Kidney (tissue), 14 donors: Measurements from ENCODE around the gene CCSER1. TPM values are rescaled to one million over a fixed set of nuclear protein-coding genes. Genes with fewer than 3 reads are reported as not detected.

ENCODE experiments used
- DNase-seq, 5 donors: peaks; one replicate each; pipeline ENCODE4 v3.0.0-alpha.2; 2013 to 2020
- FAIRE-seq: peaks from 2 replicates; lab custom pipeline; 2012; peaks lifted over from hg19 to GRCh38; lab: Jason Lieb, UNC
- H3K27ac ChIP-seq, 2 donors: one replicate each; pipeline ENCODE4 v1.7.0; 2013; ENCODE audit warnings: low read depth in 2 of 2, low read length in 2 of 2, inconsistent platforms in 1 of 2
- H3K27me3 ChIP-seq: one replicate; pipeline ENCODE4 v1.7.1; 2013; ENCODE audit warnings: low read length, inconsistent platforms; ENCODE audit not compliant: control insufficient read depth, insufficient read depth
- H3K36me3 ChIP-seq, 3 donors: one replicate each; pipeline versions ENCODE4 v1.7.0 to v1.7.1; 2013; ENCODE audit warnings: low read length in 3 of 3, control low read depth in 1 of 3, inconsistent platforms in 1 of 3; ENCODE audit not compliant: insufficient read depth in 3 of 3, control insufficient read depth in 2 of 3
- H3K4me1 ChIP-seq, 3 donors: one replicate each; pipeline versions ENCODE4 v1.7.0 to v1.7.1; 2013; ENCODE audit warnings: low read length in 3 of 3, inconsistent platforms in 1 of 3, low read depth in 1 of 3; ENCODE audit not compliant: control insufficient read depth in 2 of 3, insufficient read depth in 2 of 3
- H3K4me3 ChIP-seq, 3 donors: one replicate each; pipeline versions ENCODE4 v1.7.0 to v1.8.1; 2013; ENCODE audit warnings: low read length in 3 of 3, control low read depth in 1 of 3, inconsistent platforms in 1 of 3
- H3K9ac ChIP-seq, 3 donors: one replicate each; pipeline versions ENCODE4 v1.7.0 to v1.7.1; 2013; ENCODE audit warnings: low read length in 3 of 3, control low read depth in 1 of 3, inconsistent platforms in 1 of 3
- H3K9me3 ChIP-seq, 3 donors: one replicate each; pipeline versions ENCODE4 v1.7.0 to v1.7.1; 2013; ENCODE audit warnings: low read length in 3 of 3, control low read depth in 1 of 3, inconsistent platforms in 1 of 3; ENCODE audit not compliant: control insufficient read depth in 2 of 3, insufficient read depth in 1 of 3
- intact Hi-C: fragments of 100-400 bp; cut with DNase I; formaldehyde crosslinking; loops from one replicate; pipeline ENCODE4 v1.11.1; 2022
- polyA plus RNA-seq: library from polyadenylated mRNA; stranded (reverse); fragments of 350-450 nt; fragmentation: Illumina TruSeq; extraction: RNeasy Lipid Tissue Mini Kit (QIAGEN cat#74804); gene quantifications from one replicate; pipeline ENCODE4 v1.2.3, GENCODE V29; 2014; ENCODE audit warnings: low read depth, low replicate concordance; ENCODE audit not compliant: insufficient read depth
- total RNA-seq: library from RNA; stranded (reverse); fragmentation: NEBNext Ultra II Directional; extraction: Animal tissue kit (Norgen Biotek cat#: 25700); gene quantifications from one replicate; pipeline ENCODE4 v1.2.1, GENCODE V29; 2021
- TF ChIP-seq, protein P1 (sequence below): IDR thresholded peaks from 3 replicates; pipeline ENCODE4 v1.5.1; 2012; ENCODE audit warnings: mild to moderate bottlenecking, moderate library complexity, borderline replicate concordance; ENCODE audit not compliant: insufficient read depth; ENCODE audit errors: extremely low read depth
- donor health status: control.
- donor health status: control.
- donor health status: control.
- donor health status: control.
- donor health status: control.
- donor health status: DM: yes; HTN: yes; CAD: no.
- donor health status: Normal renal cell carcinoma (clear cell type).

CCSER1 gene
- total and polyA plus RNA-seq, 2 donors from 2014 or later = 4.2 to 26.8 TPM

DNA sequence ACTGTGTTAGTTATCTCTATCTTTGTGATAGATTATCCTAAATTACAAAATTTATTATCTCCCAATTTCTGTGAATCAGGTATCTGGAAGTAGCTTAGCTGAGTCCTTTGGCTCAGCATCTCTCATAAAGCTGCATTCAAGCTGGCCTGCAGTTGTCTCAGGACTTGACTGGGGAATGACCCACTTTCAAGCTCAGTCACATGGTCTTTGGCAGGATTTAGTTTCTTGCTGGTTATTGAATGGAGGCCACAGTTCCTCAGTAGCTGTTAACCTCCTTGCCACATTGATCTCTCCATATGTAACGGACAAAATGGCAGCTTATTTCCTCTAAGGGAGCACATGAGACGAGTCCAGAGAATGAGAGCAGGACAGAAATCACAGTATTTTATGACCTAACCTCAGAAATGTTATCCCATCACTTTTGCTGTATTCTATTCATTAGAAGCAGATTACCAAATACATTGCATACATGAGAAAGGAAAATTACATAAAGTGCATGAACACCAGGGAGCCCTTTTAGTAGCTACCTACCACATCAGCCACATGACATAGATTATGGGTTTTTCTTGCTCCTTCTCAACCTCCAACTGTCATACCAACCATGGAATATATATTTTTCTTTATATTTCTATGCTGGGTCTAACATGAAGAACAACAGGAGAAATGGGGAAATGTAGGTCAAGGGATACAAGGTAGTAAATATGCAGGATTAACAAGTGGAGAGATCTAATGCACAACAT, 730.1 kb downstream of the CCSER1 start:
- H3K4me1 ChIP-seq = no peaks in the 10 kb centered on the region
- TF ChIP-seq, protein P1, sequence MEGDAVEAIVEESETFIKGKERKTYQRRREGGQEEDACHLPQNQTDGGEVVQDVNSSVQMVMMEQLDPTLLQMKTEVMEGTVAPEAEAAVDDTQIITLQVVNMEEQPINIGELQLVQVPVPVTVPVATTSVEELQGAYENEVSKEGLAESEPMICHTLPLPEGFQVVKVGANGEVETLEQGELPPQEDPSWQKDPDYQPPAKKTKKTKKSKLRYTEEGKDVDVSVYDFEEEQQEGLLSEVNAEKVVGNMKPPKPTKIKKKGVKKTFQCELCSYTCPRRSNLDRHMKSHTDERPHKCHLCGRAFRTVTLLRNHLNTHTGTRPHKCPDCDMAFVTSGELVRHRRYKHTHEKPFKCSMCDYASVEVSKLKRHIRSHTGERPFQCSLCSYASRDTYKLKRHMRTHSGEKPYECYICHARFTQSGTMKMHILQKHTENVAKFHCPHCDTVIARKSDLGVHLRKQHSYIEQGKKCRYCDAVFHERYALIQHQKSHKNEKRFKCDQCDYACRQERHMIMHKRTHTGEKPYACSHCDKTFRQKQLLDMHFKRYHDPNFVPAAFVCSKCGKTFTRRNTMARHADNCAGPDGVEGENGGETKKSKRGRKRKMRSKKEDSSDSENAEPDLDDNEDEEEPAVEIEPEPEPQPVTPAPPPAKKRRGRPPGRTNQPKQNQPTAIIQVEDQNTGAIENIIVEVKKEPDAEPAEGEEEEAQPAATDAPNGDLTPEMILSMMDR = no peak
- intact Hi-C loops = no loop called here
- no peak for DNase-seq
- H3K27me3 ChIP-seq = no peaks in the 10 kb centered on the region
- H3K36me3 ChIP-seq = no peaks in the 10 kb centered on the region
- H3K9me3 ChIP-seq = no peaks in the 10 kb centered on the region
- no peak overlapping the region for H3K9ac ChIP-seq
- no peak overlapping the region for H3K27ac ChIP-seq
- FAIRE-seq = no peak
- H3K4me3 ChIP-seq = no peak overlapping the region

DNA sequence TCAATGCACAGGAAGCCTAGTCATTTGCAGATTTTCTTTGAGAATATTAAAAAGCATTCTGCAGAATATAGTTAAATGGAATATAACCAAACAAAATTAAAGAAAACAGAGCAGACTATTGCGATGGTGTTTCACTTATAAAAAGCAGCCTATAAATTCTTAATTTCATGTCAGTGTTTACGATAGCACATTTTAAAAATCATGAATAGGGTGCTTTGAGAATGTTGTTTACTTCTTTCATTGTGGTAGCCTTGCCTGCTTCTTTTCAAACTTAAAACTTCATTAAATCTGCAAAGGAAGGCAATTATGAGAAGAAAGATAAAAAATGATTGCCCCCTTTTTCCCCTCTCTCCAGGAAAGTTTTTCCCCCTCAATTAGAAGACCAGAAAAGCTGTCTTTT, 748.6 kb downstream of the CCSER1 start:
- intact Hi-C loops = no loop called here
- TF ChIP-seq, protein P1 = no peak

DNA sequence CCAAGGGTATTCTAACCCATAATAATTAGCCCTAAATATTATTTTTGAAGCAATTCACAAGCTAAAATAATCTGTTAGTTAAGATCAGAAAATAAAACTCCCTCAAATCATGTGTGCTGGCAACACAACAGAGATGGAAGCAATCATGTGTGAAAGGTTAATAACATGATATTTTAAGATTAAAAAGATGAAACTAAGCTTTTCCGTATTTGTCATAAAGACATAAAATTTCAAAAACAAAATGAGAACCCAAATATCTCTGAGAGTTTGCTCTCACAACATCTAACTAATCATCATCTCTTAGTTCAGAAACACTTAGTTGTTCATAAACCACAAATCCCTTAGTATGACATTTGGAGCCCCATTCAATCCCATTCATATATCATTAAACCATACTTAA, 749.1 kb downstream of the CCSER1 start:
- H3K4me1 ChIP-seq = no peaks in the 10 kb centered on the region

More for the DNA sequence above, 748.6 kb downstream of the CCSER1 start:
- FAIRE-seq (no peak), DNase-seq (no peak)
- no peaks in the 10 kb centered on the region for H3K4me1 ChIP-seq
- no peaks in the 10 kb centered on the region for H3K9me3 ChIP-seq
- H3K27ac ChIP-seq = no peak overlapping the region
- H3K36me3 ChIP-seq = no peaks in the 10 kb centered on the region
- no peak overlapping the region for H3K4me3 ChIP-seq
- no peak overlapping the region for H3K9ac ChIP-seq
- H3K27me3 ChIP-seq = no peaks in the 10 kb centered on the region

More for the DNA sequence above, 749.1 kb downstream of the CCSER1 start:
- Histone ChIP-seq H3K27me3 (no peaks in the 10 kb centered on the region), H3K36me3 (no peaks in the 10 kb centered on the region), H3K9ac (no peak overlapping the region), H3K9me3 (no peaks in the 10 kb centered on the region), H3K4me3 (no peak overlapping the region), H3K27ac (no peak overlapping the region)
- no peak for FAIRE-seq
- DNase-seq = no peak
- intact Hi-C loops = no loop called here
- TF ChIP-seq, protein P1 = no peak
